HG03469 (cell line): Measurements from ENCODE around the gene ATXN7.

Source experiments
- ATAC-seq: cut with Tn5 transposase; IDR thresholded peaks from one replicate; pipeline ENCODE4 v1.9.1; 2021; ENCODE audit warnings: mild to moderate bottlenecking, moderate library complexity, moderate number of reproducible peaks; ENCODE audit not compliant: unreplicated experiment

Gene ATXN7, protein sequence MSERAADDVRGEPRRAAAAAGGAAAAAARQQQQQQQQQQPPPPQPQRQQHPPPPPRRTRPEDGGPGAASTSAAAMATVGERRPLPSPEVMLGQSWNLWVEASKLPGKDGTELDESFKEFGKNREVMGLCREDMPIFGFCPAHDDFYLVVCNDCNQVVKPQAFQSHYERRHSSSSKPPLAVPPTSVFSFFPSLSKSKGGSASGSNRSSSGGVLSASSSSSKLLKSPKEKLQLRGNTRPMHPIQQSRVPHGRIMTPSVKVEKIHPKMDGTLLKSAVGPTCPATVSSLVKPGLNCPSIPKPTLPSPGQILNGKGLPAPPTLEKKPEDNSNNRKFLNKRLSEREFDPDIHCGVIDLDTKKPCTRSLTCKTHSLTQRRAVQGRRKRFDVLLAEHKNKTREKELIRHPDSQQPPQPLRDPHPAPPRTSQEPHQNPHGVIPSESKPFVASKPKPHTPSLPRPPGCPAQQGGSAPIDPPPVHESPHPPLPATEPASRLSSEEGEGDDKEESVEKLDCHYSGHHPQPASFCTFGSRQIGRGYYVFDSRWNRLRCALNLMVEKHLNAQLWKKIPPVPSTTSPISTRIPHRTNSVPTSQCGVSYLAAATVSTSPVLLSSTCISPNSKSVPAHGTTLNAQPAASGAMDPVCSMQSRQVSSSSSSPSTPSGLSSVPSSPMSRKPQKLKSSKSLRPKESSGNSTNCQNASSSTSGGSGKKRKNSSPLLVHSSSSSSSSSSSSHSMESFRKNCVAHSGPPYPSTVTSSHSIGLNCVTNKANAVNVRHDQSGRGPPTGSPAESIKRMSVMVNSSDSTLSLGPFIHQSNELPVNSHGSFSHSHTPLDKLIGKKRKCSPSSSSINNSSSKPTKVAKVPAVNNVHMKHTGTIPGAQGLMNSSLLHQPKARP

DNA sequence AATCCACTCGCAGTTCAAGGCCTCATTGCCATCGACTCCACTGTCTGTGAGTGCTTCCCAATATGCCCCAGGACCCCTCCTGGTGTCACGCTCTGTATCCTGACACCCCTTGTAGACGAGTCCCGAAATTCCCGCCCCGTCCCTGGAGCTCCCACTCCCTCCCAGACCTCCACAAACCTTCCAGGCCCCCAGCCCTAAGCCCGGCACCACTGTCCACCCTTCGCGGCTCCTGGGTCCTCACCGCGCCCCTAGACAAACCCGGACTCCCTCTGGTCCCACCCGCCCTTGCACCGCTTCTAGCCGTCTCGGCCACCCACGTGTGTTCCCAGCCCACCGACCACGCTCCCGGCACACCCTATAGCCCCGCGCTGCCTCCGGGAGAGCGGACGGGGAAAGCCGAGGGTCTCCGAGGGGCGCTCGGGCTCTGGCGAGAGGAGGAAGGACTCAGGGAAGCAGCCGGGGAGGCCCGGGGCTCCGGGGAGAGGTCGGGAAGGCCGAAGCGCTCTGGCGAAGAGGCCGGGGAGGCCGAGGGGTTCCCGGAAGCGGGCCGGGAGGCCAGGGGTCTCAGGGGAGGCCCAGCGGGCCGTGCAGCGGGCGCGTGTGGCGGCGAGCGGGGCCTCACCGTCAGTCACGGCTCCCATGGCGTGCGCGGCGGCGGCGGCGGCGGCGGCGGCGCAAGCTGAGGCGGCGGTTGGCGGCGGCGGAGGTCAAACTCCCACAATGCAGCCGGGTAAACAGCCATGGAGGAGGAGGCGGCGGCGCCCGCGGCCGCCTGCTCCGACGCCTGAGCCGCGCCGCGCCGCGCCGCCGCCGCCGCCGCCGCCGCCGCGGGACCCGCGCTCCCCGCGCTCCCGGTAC is at the start of gene ATXN7, which contains the start of gene THOC7:
TSS of gene ATXN7 (plus strand) at position 718 of the 858 bp plus-strand sequence. CDS start 48,732 bp downstream, outside the sequence.
TSS of gene THOC7 (minus strand) at position 656 of the 858 bp plus-strand sequence. CDS start at position 641, 15 bp downstream.
- ATAC-seq: peak; percentile 54

GRCh38 chr3:63814237-63814636 is 49.4 kb upstream of the ATXN7 start:
- no peak for ATAC-seq

DNA sequence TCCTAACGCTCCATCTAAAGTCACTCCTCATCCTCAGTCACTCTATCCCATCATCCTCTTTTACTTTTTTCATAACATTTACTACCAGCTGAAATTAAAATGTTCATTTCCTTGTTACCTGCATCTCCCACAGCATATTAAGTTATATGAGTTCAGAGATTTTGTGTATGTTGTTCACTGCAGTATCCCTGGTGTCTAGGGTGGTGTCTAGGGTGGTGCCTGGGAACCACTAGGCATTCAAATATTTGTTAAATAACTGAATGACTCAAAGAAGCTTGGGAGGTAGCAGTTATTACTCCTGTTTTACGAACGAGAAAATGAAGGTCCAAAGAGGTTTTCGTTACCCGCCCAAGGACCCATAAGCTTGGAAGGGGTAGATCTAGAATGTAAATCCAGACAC is 46.4 kb upstream of the ATXN7 start:
- no peak for ATAC-seq

DNA sequence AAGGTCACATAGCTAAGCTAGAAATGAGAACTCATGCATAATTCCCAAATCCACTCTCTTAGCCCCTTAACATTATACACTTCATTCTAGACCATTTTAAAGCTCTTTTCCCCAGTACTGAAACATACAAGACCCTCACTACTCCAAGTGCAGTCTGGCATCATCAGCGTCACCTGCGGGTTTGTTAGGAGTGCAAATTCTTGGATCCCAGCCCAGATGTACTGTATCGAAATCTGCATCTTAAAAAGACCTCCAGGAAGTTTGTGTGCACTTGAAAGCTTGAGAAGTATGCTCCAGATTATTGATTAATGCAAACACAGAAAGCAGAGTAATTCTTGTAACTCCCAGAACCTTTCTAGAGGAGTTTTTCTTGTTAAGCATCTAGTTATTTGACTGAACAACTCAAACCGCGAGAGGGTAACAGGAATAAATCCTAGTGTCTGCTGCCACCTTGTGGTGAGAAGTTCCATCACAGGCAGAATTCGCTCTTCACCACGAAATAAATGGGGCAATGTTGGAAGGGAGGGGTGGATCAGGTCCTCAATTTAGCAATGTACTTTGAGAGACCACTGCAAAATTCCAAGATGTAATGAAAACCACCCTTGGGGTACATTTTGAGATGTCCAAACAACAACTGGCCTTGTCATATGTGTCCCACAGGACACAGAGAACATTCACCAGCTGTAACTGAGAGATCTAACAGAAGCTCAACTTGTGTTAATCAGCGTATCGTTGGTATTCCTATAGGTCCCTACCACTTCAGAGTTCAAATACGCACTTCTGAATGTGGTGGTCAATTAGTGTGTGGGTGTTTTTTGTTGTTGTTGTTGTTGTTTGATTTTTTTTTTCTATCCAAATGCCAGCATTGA is 45.2 kb upstream of the ATXN7 start:
- peak; percentile 65 for ATAC-seq

- ATAC-seq: no peak
Observed at GRCh38 chr3:63819151-63819398, 44.6 kb upstream of the ATXN7 start, which contains the start of gene C3orf49. Gene C3orf49 (plus strand): TSS chr3:63819299. CDS start chr3:63819472, 173 bp downstream.

DNA sequence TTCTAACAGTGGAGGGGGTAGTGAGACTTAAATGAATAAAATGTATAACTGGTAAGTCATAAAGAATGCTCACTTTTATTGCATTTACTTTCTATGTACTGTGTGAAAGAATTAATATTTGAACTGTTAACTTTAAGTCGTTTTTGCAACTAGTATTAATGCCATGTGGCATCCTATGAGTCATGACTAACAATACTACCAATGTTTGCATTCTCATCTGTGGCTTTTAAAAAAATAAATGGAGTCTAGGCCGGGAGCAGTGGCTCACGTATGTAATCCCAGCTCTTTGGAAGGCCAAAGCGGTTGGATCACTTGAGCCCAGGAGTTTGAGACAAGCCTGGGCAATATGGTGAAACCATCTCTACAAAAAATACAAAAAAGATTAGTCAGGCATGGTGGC is 39.4 kb upstream of the ATXN7 start:
- ATAC-seq: no peak

DNA sequence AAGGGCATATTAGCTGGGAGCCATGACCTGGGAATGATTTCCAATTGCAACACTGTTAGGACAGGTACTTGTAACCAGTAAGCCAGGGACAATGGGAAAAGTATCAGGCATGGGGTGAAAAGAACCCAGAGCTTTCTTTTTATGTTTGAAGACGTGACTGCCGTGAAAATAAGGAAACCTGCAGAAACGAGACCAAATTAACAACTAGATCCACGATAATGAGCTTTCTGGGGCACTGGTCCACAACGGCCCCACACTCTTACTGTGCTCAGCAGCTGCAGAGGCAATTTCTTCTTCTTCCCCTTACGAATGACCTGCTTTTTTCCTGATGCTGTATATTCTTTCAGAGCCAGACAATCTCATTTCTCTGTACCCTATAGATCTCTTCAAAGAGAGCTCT is 33.1 kb upstream of the ATXN7 start:
- ATAC-seq: no peak

DNA sequence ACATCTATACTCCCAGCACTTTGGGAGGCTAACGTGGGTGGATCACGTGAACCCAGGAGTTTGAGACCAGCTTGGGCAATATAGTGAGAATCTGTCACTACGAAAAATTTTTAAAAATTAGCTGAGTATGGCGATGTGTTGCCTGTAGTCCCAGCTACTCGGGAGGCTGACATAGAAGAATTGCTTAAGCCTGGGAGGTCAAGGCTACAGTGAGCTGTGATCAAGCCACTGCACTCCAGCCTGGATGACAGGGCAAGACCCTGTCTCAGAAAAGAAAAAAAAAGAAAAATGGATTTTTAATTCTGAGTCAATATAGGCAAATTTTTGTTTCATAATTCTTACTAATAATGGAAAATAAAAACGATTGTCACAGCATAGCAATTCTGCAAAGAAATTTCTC is 31.3 kb upstream of the ATXN7 start:
- ATAC-seq: no peak

DNA sequence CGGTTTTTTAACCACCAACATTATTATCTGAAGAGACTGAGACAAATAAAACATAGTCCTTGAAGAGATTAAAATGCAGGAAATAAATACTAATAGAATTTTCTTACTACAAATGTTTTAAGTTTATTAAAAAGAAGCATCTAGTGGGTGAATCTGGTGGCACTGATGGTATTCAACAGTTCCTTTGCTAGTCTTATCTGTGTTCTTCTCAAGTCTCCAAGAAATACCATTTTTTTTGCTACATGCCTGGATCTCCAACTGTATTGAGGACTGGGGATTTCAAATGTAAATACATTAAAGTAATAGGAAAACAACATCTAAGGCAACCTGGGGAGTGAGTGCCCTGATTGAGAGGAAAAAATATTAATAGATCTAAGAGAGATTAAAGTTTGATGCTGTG is 22.0 kb upstream of the ATXN7 start:
- no peak for ATAC-seq

DNA sequence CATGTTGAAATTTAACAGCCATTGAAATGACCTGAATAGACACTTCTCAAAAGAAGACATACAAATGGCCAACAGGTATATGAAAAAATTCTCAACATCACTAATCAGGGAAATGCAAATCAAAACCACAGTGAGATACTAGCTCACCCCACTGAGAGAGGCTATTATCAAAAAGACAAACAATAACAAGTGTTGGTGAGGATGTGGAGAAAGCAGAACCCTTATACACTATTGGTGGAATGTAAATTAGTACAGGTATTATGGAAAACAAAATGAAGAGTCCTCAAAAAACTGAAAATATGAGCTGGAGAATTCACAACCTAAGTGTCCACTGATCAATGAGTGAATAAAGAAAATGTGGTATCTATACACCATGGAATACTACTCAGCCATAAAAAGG is 21.5 kb upstream of the ATXN7 start:
- no peak for ATAC-seq

GRCh38 chr3:63845215-63845614 is 18.5 kb upstream of the ATXN7 start:
- ATAC-seq: no peak

GRCh38 chr3:63847718-63848450 is 15.8 kb upstream of the ATXN7 start:
- no peak for ATAC-seq

- no peak for ATAC-seq
Observed at GRCh38 chr3:63849175-63849574, 14.5 kb upstream of the ATXN7 start.

DNA sequence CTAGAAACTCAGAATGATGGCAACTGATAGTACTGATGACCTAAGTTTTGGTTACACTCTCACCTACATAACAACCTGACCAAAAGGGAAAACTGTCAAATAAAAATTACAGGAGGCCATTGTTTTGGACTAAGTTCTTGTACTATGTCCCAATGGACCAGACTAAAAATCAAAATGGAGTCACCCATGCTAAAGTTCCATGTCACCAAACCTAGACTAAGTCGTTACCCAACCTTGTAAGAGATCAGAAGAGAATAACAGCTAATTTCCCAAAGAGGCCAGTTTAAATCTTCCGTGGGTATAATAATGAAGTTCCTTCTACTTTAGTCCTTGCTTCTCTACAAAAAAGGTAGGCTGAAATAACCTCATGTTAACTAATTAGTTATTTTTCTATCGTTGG is 12.4 kb upstream of the ATXN7 start:
- ATAC-seq: no peak

DNA sequence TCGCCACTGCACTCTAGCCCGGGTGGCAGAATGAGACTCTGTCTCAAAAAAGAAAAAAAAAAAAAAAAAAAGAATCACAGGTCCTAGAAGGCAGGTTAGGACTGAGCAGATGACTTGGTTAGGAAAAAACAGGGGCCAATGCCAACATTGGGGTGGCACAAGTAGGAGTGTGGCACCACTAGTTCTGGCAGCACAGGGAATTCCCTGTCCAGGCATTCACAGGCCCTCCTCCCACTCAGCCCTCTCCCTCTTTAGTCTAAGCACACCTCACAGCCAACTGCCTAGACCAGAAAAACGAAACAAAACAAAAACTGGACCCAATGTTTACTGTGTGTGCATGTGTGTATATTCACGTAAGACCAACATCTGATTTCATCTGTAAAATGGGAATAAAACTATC is 10.6 kb upstream of the ATXN7 start:
- no peak for ATAC-seq

DNA sequence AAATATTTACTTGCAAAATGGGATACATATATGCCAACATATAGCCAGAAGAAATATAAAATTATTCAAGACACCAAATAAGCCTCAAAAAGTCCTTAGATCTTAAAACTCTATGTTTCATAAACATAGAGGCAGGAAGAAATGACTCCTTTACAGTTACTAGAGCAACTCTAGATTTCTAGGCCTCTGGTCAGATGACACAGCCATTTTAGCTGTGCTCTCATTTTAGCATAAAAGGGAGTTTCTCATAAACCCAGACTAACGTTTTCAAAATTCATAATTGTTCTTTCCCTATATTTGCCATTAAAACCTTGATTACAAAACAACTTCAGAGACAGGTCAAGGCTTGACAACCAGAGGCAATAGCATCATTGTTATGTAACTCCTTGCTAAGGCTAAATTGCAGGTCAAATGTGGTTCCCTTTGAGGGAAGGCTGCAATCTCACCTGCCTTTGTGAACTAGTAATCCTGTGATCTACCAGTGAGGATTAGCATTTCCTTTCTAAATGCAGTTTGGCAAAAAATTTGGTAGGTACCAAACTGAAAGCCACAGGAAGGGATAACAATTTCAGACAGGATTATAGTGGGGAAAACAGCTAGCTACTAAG is 8.2 kb upstream of the ATXN7 start:
- no peak for ATAC-seq

DNA sequence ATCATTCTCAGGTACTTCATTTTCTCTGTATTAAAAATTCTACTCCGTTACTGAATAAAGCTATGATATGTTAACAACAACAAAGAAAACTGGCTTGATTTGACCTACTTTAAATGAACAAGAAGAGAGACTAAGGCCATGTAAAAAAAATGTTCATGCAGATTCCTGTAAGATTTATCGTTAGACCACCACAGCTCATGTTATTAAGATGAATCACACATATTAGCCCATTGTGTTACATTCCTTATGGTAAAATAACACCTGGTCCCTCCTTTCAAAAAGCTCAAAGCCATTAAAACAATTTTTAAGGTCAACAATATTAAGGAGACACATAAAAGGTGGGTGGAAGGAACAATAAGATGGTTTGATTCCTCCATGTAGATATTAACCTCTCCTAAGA is 6.4 kb upstream of the ATXN7 start:
- no peak for ATAC-seq

- ATAC-seq: no peak
Observed at GRCh38 chr3:63860776-63861175, 2.9 kb upstream of the ATXN7 start.

DNA sequence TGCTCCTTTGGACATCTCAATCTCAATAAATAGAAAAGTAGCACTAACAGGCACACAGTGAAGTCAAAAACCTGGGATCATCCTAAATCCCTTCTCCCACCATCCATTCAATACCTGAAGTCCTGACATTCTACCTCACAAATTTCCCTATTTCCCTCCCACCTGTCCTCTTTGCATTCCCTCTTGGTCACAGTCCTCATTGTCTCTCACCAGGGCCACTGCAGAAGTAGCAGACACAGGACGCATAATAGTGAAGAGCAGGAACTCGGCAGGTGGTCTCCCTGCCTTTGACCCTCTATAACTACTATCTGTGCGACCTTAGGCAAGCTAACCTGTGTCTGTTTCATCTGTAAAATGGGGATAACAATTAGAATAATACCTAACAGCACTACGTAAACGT is 2.4 kb upstream of the ATXN7 start:
- ATAC-seq: no peak
